ENCODE data around the gene SIGLEC15.

GRCh38 chr18:45792506-45793263, 32.8 kb upstream of the SIGLEC15 start:
- TF ChIP-seq CTCF (conservative IDR thresholded peaks at IDR 0.05 in 1 of 2, IDR thresholded peaks at IDR 0.05 in 1 of 2; ENCODE audit: low read depth in 1 of 2, low read length in 2 of 2), result no peak
- no peak for TF ChIP-seq EZH2 (IDR thresholded peaks at IDR 0.05; ENCODE audit: low read length, missing control alignments)
